Parathyroid adenoma (tissue), 2 donors: ENCODE measurements around the gene RACGAP1.
A peak's percentile ranks its signal among the peaks of the same experiment; 100 is the strongest.

Experiments
- H2AFZ ChIP-seq: fragments of 300-600 bp; sonication (generic); one replicate; pipeline ENCODE4 v1.7.0; 2017; ENCODE audit warnings: antibody characterized with exemption, mild to moderate bottlenecking
- H3K27ac ChIP-seq: fragments of 300-600 bp; sonication (generic); one replicate; pipeline ENCODE4 v1.7.0; 2017
- H3K27me3 ChIP-seq: fragments of 300-600 bp; sonication (generic); one replicate; pipeline ENCODE4 v1.7.0; 2017; ENCODE audit warnings: low read length; ENCODE audit not compliant: control insufficient read depth, insufficient read depth
- H3K36me3 ChIP-seq: fragments of 300-600 bp; sonication (generic); one replicate; pipeline ENCODE4 v1.7.0; 2017; ENCODE audit warnings: low read length; ENCODE audit not compliant: control insufficient read depth, insufficient read depth
- H3K4me1 ChIP-seq: fragments of 300-600 bp; sonication (generic); one replicate; pipeline ENCODE4 v1.7.0; 2017; ENCODE audit warnings: control low read depth
- H3K4me2 ChIP-seq: fragments of 300-600 bp; sonication (generic); one replicate; pipeline ENCODE4 v1.7.0; 2017; ENCODE audit warnings: low read length
- H3K4me3 ChIP-seq: fragments of 300-600 bp; sonication (generic); one replicate; pipeline ENCODE4 v1.7.0; 2017; ENCODE audit warnings: low read depth, low read length
- H3K79me2 ChIP-seq: fragments of 300-600 bp; sonication (generic); one replicate; pipeline ENCODE4 v1.7.0; 2017; ENCODE audit warnings: control low read depth
- H3K9ac ChIP-seq: fragments of 300-600 bp; sonication (generic); one replicate; pipeline ENCODE4 v1.7.0; 2017; ENCODE audit warnings: mild to moderate bottlenecking
- H3K9me3 ChIP-seq: fragments of 300-600 bp; sonication (generic); one replicate; pipeline ENCODE4 v1.7.0; 2017; ENCODE audit warnings: low read length; ENCODE audit not compliant: control insufficient read depth
- CTCF ChIP-seq: fragments of 300-600 bp; sonication (generic); IDR thresholded peaks from one replicate; pipeline ENCODE4 v1.7.0; 2017; ENCODE audit warnings: antibody characterized with exemption, mild to moderate bottlenecking
- donor health status: primary hyperparathyroidism.

The RACGAP1 gene

GRCh38 chr12:50018154-50018553, 7.1 kb downstream of the RACGAP1 start:
- H3K36me3 ChIP-seq = no peaks in the 10 kb centered on the region
- no peaks in the 10 kb centered on the region for H3K4me1 ChIP-seq
- H3K4me3 ChIP-seq = no peak overlapping the region
- no peak for TF ChIP-seq CTCF
- no peaks in the 10 kb centered on the region for H3K27me3 ChIP-seq
- no peaks in the 10 kb centered on the region for H3K79me2 ChIP-seq
- no peaks in the 10 kb centered on the region for H3K9me3 ChIP-seq
- H3K27ac ChIP-seq = no peak overlapping the region
- H3K9ac ChIP-seq = no peak overlapping the region
- no peak overlapping the region for H2AFZ ChIP-seq
- H3K4me2 ChIP-seq = no peak overlapping the region

GRCh38 chr12:50017641-50018040, 7.7 kb downstream of the RACGAP1 start:
- Histone ChIP-seq H3K36me3 (no peaks in the 10 kb centered on the region), H3K9me3 (no peaks in the 10 kb centered on the region), H3K27me3 (no peaks in the 10 kb centered on the region), H3K4me1 (no peaks in the 10 kb centered on the region), H3K4me2 (no peak overlapping the region), H3K9ac (no peak overlapping the region), H2AFZ (no peak overlapping the region), H3K4me3 (no peak overlapping the region), H3K79me2 (no peaks in the 10 kb centered on the region), H3K27ac (no peak overlapping the region)
- TF ChIP-seq CTCF = no peak

GRCh38 chr12:50016501-50017475, 8.5 kb downstream of the RACGAP1 start:
- H3K27me3 ChIP-seq = no peaks in the 10 kb centered on the region

GRCh38 chr12:50014342-50014741, 11.0 kb downstream of the RACGAP1 start:
- H3K4me3 ChIP-seq = no peak overlapping the region
- H2AFZ ChIP-seq = no peak overlapping the region
- H3K9me3 ChIP-seq = no peaks in the 10 kb centered on the region
- H3K27me3 ChIP-seq = no peaks in the 10 kb centered on the region
- no peaks in the 10 kb centered on the region for H3K36me3 ChIP-seq
- no peak overlapping the region for H3K9ac ChIP-seq
- no peak overlapping the region for H3K27ac ChIP-seq
- H3K4me1 ChIP-seq = no peaks in the 10 kb centered on the region
- no peak overlapping the region for H3K4me2 ChIP-seq
- no peaks in the 10 kb centered on the region for H3K79me2 ChIP-seq
- no peak for TF ChIP-seq CTCF

More at GRCh38 chr12:50016501-50017475, 8.5 kb downstream of the RACGAP1 start:
- Histone ChIP-seq H3K27ac (no peak overlapping the region), H2AFZ (peak overlapping the region; percentile 47), H3K9ac (no peak overlapping the region), H3K9me3 (no peaks in the 10 kb centered on the region), H3K4me2 (no peak overlapping the region), H3K79me2 (no peaks in the 10 kb centered on the region), H3K4me3 (no peak overlapping the region), H3K36me3 (no peaks in the 10 kb centered on the region), H3K4me1 (no peaks in the 10 kb centered on the region)
- TF ChIP-seq CTCF = no peak
